ENCODE measurements around the gene ZNF319. TPM values are rescaled to one million over a fixed set of nuclear protein-coding genes. Genes with fewer than 3 reads are reported as not detected.

The ZNF319 gene
- total and polyA plus RNA-seq, 2 of the 4 experiments (the other 2 are of a cell fraction) = 0.90 to 6.3 TPM

- H2BK20ac ChIP-seq (ENCODE audit: low read depth, low read length) = no peak overlapping the region
- peaks cover 12% of the 10 kb centered on the region for H3K4me1 ChIP-seq (ENCODE audit: control insufficient read depth, insufficient read depth, low read length)
- DNase-seq (no peak), ATAC-seq (ENCODE audit: low read depth) (no peak)
- H3K23ac ChIP-seq (ENCODE audit: low read depth, low read length) = no peak overlapping the region
- no peaks in the 10 kb centered on the region for H3K27me3 ChIP-seq (ENCODE audit: control insufficient read depth, insufficient read depth, low read length)
- POLR2A ChIA-PET (ENCODE audit: unreplicated experiment) = no interaction called here
- no peak overlapping the region for H3K4ac ChIP-seq (ENCODE audit: low read depth, low read length)
- no peak overlapping the region for H3K56ac ChIP-seq (ENCODE audit: extremely low read depth, insufficient read depth, low read length)
- H3K4me2 ChIP-seq (ENCODE audit: low read depth, low read length) = no peak overlapping the region
- H2AK5ac ChIP-seq (ENCODE audit: low read depth, low read length) = no peak overlapping the region
- TF ChIP-seq RCOR1 (IDR thresholded peaks at IDR 0.05; ENCODE audit: insufficient replicate concordance, low read length) (no peak), BHLHE40 (IDR thresholded peaks at IDR 0.05; ENCODE audit: low read depth, low read length) (no peak), MXI1 (IDR thresholded peaks at IDR 0.05; ENCODE audit: borderline replicate concordance, low read depth, low read length) (no peak), CHD1 (IDR thresholded peaks at IDR 0.05; ENCODE audit: low read depth, low read length) (no peak), RFX5 (IDR thresholded peaks at IDR 0.05; ENCODE audit: low read depth, low read length) (no peak), POLR2A (IDR thresholded peaks at IDR 0.05; ENCODE audit: low read depth, low read length) (no peak), CEBPB (IDR thresholded peaks at IDR 0.05; ENCODE audit: low read depth, low read length) (no peak), NFE2L2 (IDR thresholded peaks at IDR 0.05; ENCODE audit: low read depth, low read length) (no peak), FOS (IDR thresholded peaks at IDR 0.05; ENCODE audit: low read depth, low read length) (no peak), ELK1 (IDR thresholded peaks at IDR 0.05; ENCODE audit: borderline replicate concordance, low read depth, low read length) (no peak), MAFK (IDR thresholded peaks at IDR 0.05; ENCODE audit: low read depth, low read length) (no peak), SMC3 (IDR thresholded peaks at IDR 0.05; ENCODE audit: low read depth, low read length) (no peak), CTCF (conservative IDR thresholded peaks at IDR 0.05; ENCODE audit: low read depth, low read length) (no peak), USF2 (IDR thresholded peaks at IDR 0.05; ENCODE audit: low read depth, low read length) (no peak), MAZ (IDR thresholded peaks at IDR 0.05; ENCODE audit: borderline replicate concordance, low read depth, low read length) (no peak)
- no peak overlapping the region for H4K8ac ChIP-seq (ENCODE audit: low read depth in 2 of 2, low read length in 2 of 2)
- no peak overlapping the region for H2BK120ac ChIP-seq (ENCODE audit: low read depth, low read length)
- H2BK5ac ChIP-seq (ENCODE audit: low read depth, low read length, poor library complexity, severe bottlenecking) = no peak overlapping the region
- BruUV-seq (replicated peaks) = no TSS peak
- H2BK15ac ChIP-seq (ENCODE audit: low read depth, low read length) = no peak overlapping the region
- H3K4me3 ChIP-seq (ENCODE audit: insufficient read depth, low read depth, low read length) = no peak overlapping the region
- no peak overlapping the region for H3K9ac ChIP-seq (ENCODE audit: low read depth, low read length)
- in situ Hi-C loops (cut with MboI; ENCODE audit: low sequenced_read_pairs) (no loop called here), dilution Hi-C loops (cut with HindIII; ENCODE audit: low sequenced_read_pairs, unreplicated experiment) (no loop called here), intact Hi-C loops (cut with micrococcal nuclease) (no loop called here)
- no peak overlapping the region for H2AFZ ChIP-seq (replicated peaks; ENCODE audit: low read length, poor library complexity)
- no CpG with 5 or more reads among the region's 8 CpGs for WGBS, 2 experiments (ENCODE audit: extremely low coverage in 2 of 2, insufficient read length in 1 of 2)
- no peak overlapping the region for H3K14ac ChIP-seq (replicated peaks; ENCODE audit: low read depth, low read length)
- H2AK9ac ChIP-seq (replicated peaks; ENCODE audit: low read depth, low read length, poor library complexity) = peak overlapping the region; percentile 37
- H3K36me3 ChIP-seq (ENCODE audit: control insufficient read depth, insufficient read depth, low read length) = peaks cover 42% of the 10 kb centered on the region; the same call in 1 of the 2 replicates
- no peak overlapping the region for H4K91ac ChIP-seq (ENCODE audit: insufficient read depth, low read depth, low read length)
- H4K20me1 ChIP-seq (ENCODE audit: insufficient read depth, low read length) = peaks cover 18% of the 10 kb centered on the region
- H3K18ac ChIP-seq (ENCODE audit: low read depth, low read length) = no peak overlapping the region
- no peak overlapping the region for H4K5ac ChIP-seq (ENCODE audit: low read depth, low read length)
- CTCF ChIA-PET = no interaction called here
- H3K9me3 ChIP-seq (ENCODE audit: control insufficient read depth, insufficient read depth, low read length) = no peaks in the 10 kb centered on the region
- peaks cover 11% of the 10 kb centered on the region; the same call in 1 of the 2 replicates for H3K9me1 ChIP-seq (ENCODE audit: insufficient read depth, low read length)
- H3K79me1 ChIP-seq (ENCODE audit: low read depth in 1 of 2, low read length in 2 of 2) = peaks cover 18 to 65% of the 10 kb centered on the region in 2 experiments
- H3K27ac ChIP-seq (ENCODE audit: insufficient read depth, low read length) = no peak overlapping the region
These were observed 2.0 kb downstream of the ZNF319 start for GRCh38 chr16:57998486-57998885.
